T-helper 22 cell (primary cell): ENCODE results near the gene TP53RK.

ENCODE experiments used
- DNase-seq: peaks from one replicate; pipeline ENCODE4 v3.0.0-alpha.2; 2020; ENCODE audit warnings: low read depth

Gene TP53RK

GRCh38 chr20:46660487-46660886, 28.8 kb downstream of the TP53RK start:
- no peak for DNase-seq

- DNase-seq, result no peak
These were observed 31.6 kb downstream of the TP53RK start for GRCh38 chr20:46657618-46658017.

GRCh38 chr20:46657137-46657536, 32.1 kb downstream of the TP53RK start:
- DNase-seq, result no peak

- no peak for DNase-seq
These were observed 36.5 kb downstream of the TP53RK start for GRCh38 chr20:46652699-46653098.

DNA sequence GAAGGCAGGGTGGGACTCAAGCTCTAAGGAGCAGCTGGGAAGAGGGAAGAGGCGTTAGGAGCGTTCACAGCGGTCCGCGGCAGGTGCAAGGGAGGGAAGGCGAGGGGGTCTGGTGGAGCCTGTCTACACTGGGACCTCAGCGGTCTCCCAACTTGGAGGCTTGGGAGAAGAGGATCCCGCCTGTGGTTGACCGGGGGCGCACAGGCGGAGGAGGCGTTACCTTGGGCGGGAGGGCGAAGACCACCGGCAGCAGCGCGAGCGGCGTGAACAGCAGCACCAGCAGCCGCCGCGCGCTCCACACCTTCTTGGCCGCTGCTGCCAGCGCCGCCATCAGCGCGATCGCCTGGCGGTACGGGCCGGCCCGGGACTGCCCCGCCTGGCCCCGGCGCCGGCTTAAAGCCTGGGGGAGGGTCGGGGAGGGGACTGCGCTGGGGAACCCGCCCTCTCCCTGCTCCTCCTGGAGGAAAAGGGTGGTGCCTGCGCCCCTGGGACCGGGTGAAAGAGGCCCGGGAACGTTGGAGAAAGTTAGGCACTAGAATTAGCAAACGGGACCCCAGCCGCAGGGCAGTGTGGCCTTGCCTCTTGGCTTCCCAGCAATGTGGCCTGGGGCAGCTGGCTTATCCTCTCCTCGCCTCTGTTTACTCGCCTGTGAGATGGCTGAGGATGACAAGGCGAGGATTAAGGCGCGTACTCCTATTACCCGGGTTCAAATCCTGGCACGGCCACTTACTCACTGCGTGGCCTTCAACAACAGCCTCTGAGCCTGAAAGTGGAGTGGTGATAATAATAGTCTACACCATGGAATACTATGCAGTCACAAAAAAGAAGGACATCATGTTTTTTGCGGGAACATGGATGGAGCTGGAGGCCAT, 37.9 kb downstream of the TP53RK start, which contains the start of gene SLC13A3:
TSS of gene SLC13A3 (minus strand) at position 369 of the 872 bp plus-strand sequence. CDS start at position 331, 38 bp downstream.
- DNase-seq, result no peak

GRCh38 chr20:46650575-46651090, 38.6 kb downstream of the TP53RK start:
- no peak for DNase-seq

DNA sequence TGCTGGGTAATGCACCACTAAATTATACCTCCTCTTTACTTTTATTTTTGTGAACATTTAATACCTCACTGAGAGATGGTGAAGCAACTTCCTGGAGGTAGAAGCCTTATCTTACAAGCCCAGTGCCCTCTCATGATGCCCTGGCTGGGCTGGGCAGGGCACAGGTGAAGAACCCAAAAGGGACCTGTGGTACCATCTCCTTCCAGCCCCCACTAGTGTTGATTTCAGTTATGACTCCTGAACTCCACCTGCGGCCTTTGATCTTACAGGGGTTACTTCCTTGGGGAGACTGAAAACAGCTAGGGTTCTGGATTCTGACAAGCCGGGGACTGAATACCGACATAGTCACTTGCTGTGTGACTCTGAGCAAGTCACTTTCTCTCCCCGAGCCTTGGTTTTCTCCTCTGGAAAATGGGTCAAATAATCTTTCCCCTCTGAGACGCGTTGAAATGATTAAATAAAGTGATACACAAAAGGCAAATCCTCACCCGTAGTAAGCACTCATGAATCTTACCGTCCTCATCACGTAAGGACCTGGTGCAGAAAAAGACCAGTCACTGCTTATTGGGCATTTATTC, 39.2 kb downstream of the TP53RK start:
- DNase-seq, result no peak

GRCh38 chr20:46649650-46649949, 39.6 kb downstream of the TP53RK start:
- DNase-seq, result no peak

DNA sequence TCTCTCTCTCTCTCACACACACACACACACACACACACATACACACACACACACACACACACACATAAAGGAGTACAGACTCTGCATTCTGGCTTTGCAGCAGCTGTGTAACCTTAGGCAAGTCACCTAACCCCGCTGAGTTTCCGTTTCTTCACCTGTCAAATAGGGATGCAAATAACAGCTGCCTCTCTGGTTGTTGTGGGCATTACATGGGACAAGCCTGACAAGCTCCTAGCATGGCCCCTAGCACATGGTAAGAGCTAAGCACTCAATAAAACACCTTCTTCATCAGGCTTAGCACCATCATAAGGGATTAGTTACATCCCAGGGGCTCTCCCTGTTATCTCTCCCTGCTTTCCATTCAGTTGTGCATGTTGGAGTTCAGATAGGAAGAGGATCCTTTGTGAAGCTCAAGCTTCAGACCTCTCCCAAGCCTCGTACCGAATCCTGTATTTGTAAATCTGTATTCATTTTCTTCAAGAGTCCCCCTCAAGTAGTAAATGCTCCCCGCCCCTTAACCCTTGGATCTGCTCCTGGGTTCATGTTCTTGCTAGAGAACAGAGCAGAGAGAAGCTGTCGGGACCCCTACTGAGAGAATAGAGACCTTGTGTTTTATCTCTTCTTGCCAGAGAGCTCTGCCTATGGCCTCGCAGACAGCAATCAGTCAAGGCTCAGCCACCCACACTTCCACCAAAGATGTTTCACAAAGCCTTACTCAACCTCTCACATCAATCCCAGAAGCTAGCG, 40.2 kb downstream of the TP53RK start:
- DNase-seq, result no peak

DNA sequence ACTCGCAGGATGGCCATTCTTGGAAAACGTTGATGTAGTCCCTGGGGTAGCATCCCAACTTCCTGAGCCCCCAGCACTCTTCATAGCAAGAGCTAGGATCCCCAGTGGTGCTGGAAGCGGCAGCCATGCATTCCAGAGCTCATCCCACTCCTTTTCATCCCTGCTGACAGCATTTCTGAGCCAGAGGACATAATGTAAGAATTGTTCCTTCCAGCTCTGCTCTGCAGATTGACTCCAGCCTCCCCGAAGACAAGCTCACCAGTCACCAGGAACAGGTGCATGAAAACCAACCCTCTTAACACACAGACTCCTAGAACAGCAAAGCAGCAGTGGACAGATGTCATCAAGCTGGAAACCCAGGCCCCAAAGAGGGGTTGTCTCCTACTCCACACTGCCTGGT, 41.8 kb downstream of the TP53RK start:
- no peak for DNase-seq

- no peak for DNase-seq
These were observed 42.4 kb downstream of the TP53RK start for GRCh38 chr20:46646659-46647380.

- no peak for DNase-seq
These were observed 43.1 kb downstream of the TP53RK start for GRCh38 chr20:46646122-46646521.

- DNase-seq, result no peak
These were observed 44.5 kb downstream of the TP53RK start for GRCh38 chr20:46644733-46645132.

GRCh38 chr20:46644160-46644559, 45.1 kb downstream of the TP53RK start:
- DNase-seq, result no peak

DNA sequence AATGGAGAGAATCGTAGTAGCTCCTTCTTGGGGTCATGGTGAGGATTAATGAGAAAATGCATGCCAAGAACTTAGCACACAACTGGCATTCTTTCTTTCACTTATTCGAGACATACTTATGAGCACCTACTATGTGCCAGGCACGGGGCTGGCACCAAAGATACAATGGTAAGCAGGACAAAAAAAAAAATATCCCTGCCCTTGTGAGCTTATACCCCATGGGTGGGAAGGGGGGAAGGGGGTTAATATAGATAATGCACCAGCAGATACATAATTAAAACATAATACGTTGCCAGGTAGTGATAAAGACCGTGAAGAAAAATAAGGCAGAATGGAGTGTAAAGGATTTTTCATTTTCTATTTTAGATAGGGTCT, 46.3 kb downstream of the TP53RK start:
- DNase-seq, result no peak

- no peak for DNase-seq
These were observed 46.8 kb downstream of the TP53RK start for GRCh38 chr20:46642265-46642968.

- no peak for DNase-seq
These were observed 47.8 kb downstream of the TP53RK start for GRCh38 chr20:46641424-46641823.

DNA sequence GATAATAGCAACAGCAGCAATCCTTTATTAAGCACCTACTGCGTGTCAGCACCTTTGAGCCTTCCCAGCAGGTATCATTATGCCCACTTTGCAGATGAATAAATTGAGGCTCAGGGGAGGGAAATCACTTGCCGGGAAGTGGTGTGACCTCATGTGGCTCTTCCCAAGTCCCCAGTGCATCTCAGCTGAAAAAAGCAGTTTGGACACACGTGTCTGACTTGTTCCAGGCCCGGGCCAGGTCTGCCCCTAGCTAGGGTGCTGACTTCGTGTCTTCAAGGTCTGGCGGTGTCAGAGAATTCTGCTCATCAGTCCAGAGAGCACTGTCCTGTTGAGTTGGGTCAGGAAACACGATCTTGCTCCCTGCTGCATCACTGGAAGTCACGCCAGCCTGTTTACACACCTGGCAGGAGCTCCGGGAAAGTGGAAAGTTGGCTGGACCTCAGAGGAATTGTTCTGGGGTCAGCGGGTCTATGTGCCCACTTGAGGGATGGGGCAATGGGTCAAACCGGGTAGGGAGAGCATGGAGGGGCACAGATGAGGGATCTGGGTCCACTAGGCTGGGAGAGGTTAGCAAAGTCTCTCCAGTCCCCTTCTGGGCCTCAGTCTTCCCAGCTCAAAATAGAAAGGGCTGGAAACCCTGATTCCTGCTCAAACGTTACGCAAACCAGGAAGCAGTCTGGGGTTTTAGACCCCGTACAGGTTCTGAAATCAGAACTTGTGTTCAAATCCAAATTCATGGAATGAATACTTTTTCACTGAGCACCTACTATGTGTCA, 48.5 kb downstream of the TP53RK start:
- no peak for DNase-seq

- DNase-seq, result no peak
These were observed 49.2 kb downstream of the TP53RK start for GRCh38 chr20:46640044-46640443.

DNA sequence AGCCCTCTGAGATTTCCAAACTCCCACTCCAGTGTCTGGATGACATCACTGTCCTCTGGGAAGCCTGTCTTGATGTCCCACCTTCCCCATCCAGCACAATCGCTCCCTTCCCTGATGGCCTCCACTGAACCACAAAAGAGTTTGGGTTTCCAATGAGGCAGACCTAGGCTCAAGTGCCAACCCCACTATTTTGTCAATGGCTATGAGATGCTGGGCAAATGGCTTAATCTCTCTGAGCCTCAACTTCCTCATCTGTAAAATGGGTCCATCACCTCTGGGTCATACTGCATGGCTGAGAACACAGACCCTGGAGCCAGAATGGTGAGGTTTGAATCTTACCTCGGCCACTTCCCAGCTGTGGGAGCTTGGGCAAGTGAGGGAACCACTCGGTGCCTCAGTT, 49.7 kb downstream of the TP53RK start:
- DNase-seq, result no peak

DNA sequence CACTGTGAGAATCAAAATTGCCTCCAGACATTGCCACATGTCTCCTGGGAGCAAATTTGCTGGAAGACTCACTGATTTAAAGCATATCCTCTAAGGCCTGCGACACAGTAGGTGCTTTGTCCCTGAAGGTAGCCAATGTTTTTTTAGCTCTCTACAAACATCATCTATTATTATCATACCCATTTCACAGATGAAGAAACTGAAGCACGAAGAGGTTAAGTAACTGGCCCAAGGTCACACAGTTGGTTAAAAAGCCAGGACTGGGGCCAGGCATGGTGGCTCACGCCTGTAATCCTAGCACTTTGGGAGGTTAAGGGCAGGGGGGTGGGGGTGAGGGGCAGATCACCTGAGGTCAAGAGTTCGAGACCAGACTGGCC, 50.4 kb downstream of the TP53RK start:
- DNase-seq, result no peak
